SU-DHL-6 (cell line): ENCODE results near the gene TOP2A.

ENCODE experiments used
- CTCF ChIP-seq: fragments of 200-600 bp; sonication (generic); IDR thresholded peaks from one replicate; pipeline ENCODE4 v1.5.1; 2017; ENCODE audit warnings: antibody characterized with exemption, mild to moderate bottlenecking, low read length, moderate library complexity; ENCODE audit not compliant: insufficient read depth, poor library complexity, severe bottlenecking
- EZH2phosphoT487 ChIP-seq: fragments of 200-600 bp; sonication (generic), shearing (Covaris generic); conservative IDR thresholded peaks from 2 replicates; pipeline ENCODE4 v1.6.1; 2018; ENCODE audit warnings: mild to moderate bottlenecking, antibody characterized with exemption, low read length, moderate library complexity, mixed read lengths

- TF ChIP-seq CTCF (no peak), EZH2phosphoT487 (no peak)
These were observed 63.2 kb downstream of the TOP2A start for GRCh38 chr17:40354221-40355122.
